Endothelial cell (in vitro differentiated cells): ENCODE measurements around the gene KAT2A. TPM values are rescaled to one million over a fixed set of nuclear protein-coding genes. Genes with fewer than 3 reads are reported as not detected.

Source experiments
- DNase-seq: peaks from one replicate; pipeline ENCODE4 v3.0.0; 2021; ENCODE audit warnings: low spot score
- H3K27ac Mint-ChIP-seq: one replicate; pipeline ENCODE4 v1.8.0; 2021; ENCODE audit warnings: mixed read lengths, inconsistent platforms; ENCODE audit not compliant: unreplicated experiment
- H3K27me3 Mint-ChIP-seq: one replicate; pipeline ENCODE4 v1.8.0; 2021; ENCODE audit warnings: mild to moderate bottlenecking, moderate library complexity, mixed read lengths, inconsistent platforms; ENCODE audit not compliant: unreplicated experiment
- H3K36me3 Mint-ChIP-seq: one replicate; pipeline ENCODE4 v1.8.0; 2021; ENCODE audit warnings: mild to moderate bottlenecking, low read depth, mixed read lengths, inconsistent platforms; ENCODE audit not compliant: unreplicated experiment
- H3K4me1 Mint-ChIP-seq: one replicate; pipeline ENCODE4 v1.8.0; 2021; ENCODE audit warnings: mild to moderate bottlenecking, mixed read lengths, inconsistent platforms; ENCODE audit not compliant: unreplicated experiment
- H3K4me3 Mint-ChIP-seq: one replicate; pipeline ENCODE4 v1.8.0; 2021; ENCODE audit warnings: mild to moderate bottlenecking, mixed read lengths, inconsistent platforms; ENCODE audit not compliant: unreplicated experiment
- H3K9me3 Mint-ChIP-seq: one replicate; pipeline ENCODE4 v1.8.0; 2021; ENCODE audit warnings: mixed read lengths, inconsistent platforms; ENCODE audit not compliant: unreplicated experiment
- CTCF ChIP-seq: fragments of 200-600 bp; sonication (generic); IDR thresholded peaks from one replicate; pipeline ENCODE4 v1.5.0; 2021; ENCODE audit warnings: antibody characterized with exemption; ENCODE audit not compliant: unreplicated experiment
- total RNA-seq: library from RNA; stranded (reverse); fragmentation: NEBNext Ultra II Directional; extraction: Animal tissue kit (Norgen Biotek cat#: 25700); gene quantifications from one replicate; pipeline ENCODE4 v1.2.1, GENCODE V29; 2021; ENCODE audit not compliant: unreplicated experiment

KAT2A gene
- total RNA-seq, 1 donor from 2014 or later, result 22.8 TPM

- no peak for DNase-seq
- Mint-ChIP-seq H3K4me3 (no peak overlapping the region), H3K9me3 (no peaks in the 10 kb centered on the region), H3K27ac (no peak overlapping the region), H3K27me3 (peaks cover 12% of the 10 kb centered on the region), H3K36me3 (peaks cover 7% of the 10 kb centered on the region), H3K4me1 (no peaks in the 10 kb centered on the region)
- no peak for TF ChIP-seq CTCF
Observed at GRCh38 chr17:42113293-42114069, 7.7 kb downstream of the KAT2A start.

- Mint-ChIP-seq H3K4me1 (no peaks in the 10 kb centered on the region), H3K9me3 (no peaks in the 10 kb centered on the region), H3K27ac (no peak within 1 kb of the TSS), H3K27me3 (peaks cover 10% of the 10 kb centered on the region), H3K36me3 (peaks cover 7% of the 10 kb centered on the region), H3K4me3 (no peak within 1 kb of the TSS)
- TF ChIP-seq CTCF, result no peak
- DNase-seq, result no peak
Observed at GRCh38 chr17:42112552-42113176, 8.5 kb downstream of the KAT2A start, which contains the start of gene DHX58. Gene DHX58, minus strand, starts transcription at chr17:42112714. Its CDS starts 822 bp downstream, at chr17:42111892.

- Mint-ChIP-seq H3K27ac (no peak overlapping the region), H3K27me3 (peaks cover 8% of the 10 kb centered on the region), H3K4me1 (no peaks in the 10 kb centered on the region), H3K9me3 (no peaks in the 10 kb centered on the region), H3K36me3 (peaks cover 7% of the 10 kb centered on the region), H3K4me3 (no peak overlapping the region)
- TF ChIP-seq CTCF, result no peak
- no peak for DNase-seq
Observed at GRCh38 chr17:42111871-42112551, 9.2 kb downstream of the KAT2A start.

- Mint-ChIP-seq H3K36me3 (peaks cover 7% of the 10 kb centered on the region), H3K27ac (no peak overlapping the region), H3K27me3 (peaks cover 8% of the 10 kb centered on the region), H3K9me3 (no peaks in the 10 kb centered on the region), H3K4me3 (no peak overlapping the region), H3K4me1 (no peaks in the 10 kb centered on the region)
- no peak for DNase-seq
- no peak for TF ChIP-seq CTCF
Observed at GRCh38 chr17:42111265-42111636, 9.9 kb downstream of the KAT2A start.
